HG03521 (cell line): Measurements from ENCODE around the gene SIPA1.
A peak's percentile ranks its signal among the peaks of the same experiment; 100 is the strongest.

Experiments used
- ATAC-seq: cut with Tn5 transposase; IDR thresholded peaks from one replicate; pipeline ENCODE4 v1.9.1; 2021; ENCODE audit warnings: mild to moderate bottlenecking, moderate library complexity; ENCODE audit not compliant: unreplicated experiment

SIPA1 gene

DNA sequence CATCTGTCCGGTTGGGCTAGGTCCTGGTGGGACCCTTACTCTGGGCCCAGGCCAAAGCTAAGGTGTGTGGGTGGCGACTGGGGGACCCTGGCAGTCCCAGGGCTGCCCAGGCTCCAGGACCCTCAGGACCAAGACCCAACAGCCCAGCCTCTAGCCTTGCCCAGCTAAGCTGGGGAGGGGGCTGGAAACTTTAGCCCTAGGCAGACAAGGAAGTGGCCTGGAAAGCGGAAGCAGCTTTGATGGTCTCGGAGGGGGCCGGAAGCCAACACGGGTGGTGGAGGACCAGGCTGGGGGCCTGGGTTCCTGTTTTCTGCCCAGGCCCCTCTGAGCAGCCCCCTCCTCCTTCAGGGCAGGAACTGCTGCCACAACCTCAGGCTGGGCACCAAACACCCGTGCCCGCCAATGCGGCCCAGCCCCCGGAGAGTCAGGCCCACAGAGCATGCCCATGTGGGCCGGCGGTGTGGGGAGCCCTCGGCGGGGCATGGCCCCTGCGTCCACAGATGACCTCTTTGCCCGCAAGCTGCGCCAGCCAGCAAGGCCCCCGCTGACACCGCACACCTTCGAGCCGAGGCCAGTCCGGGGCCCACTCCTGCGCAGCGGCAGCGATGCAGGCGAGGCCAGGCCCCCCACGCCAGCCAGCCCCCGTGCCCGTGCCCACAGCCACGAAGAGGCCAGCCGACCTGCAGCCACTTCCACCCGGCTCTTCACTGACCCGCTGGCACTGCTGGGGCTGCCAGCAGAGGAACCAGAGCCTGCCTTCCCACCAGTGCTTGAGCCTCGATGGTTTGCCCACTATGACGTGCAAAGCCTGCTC, 2.8 kb downstream of the SIPA1 start:
- no peak for ATAC-seq

GRCh38 chr11:65641297-65642013, 3.6 kb downstream of the SIPA1 start:
- ATAC-seq, result no peak

DNA sequence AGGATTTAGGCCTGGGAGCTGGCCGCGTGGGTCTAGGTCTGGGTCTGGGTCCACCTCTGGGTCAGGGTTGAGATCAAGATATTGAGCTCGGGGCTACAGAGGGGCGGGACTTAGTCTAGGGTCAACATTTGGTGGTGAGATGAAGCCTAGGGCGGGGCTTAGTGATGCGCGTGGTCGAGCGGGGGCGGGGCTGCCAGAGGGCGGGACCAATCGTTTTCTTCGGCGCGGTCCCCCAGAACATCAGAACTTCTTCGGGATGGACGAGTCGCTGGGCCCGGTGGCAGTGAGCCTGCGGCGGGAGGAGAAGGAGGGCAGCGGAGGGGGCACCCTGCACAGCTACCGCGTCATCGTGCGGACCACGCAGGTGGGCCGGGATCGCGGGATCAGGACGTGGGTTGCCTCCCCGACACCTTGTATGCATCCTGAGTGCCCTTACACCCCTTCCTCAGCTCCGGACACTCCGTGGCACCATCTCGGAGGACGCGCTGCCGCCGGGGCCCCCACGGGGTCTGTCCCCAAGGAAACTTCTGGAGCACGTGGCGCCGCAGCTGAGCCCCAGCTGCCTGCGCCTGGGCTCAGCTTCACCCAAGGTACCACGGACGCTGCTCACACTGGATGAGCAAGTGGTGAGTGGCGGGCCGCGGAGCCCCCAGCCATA, 4.2 kb downstream of the SIPA1 start:
- no peak for ATAC-seq

DNA sequence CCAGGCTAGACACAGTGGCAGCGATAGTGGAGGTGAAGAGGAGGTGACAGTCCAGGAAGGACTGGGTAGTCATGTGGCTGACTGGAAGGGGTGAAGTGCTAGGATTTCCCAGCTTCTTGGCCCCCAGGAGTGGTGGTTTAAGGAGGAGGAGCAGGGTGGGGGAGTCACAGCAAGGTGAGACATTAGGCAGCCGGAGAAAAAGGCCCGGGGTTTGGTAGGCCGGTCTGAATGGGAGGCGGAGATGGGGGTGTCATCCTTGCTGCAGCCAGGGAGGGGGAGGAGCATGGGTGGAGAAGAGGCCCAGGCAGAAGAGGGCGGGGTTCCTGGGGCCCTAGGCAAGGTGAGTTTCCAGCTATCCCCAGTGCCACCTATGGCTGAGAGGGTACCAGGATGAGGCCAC, 6.1 kb downstream of the SIPA1 start:
- no peak for ATAC-seq

DNA sequence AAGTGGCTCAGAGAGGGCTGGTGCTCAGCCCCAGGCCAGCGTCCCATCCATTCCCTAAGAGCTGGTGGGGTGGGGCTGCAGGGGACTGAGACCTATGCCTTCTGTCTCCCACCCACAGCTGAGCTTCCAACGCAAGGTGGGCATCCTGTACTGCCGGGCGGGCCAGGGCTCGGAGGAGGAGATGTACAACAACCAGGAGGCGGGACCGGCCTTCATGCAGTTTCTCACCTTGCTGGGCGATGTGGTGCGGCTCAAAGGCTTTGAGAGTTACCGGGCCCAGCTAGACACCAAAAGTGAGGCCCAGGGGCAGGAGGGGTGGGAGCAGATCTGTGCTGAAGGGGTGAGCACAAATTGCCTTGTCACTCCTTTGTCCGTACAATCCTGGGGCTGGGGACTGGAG, 6.9 kb downstream of the SIPA1 start:
- ATAC-seq, result no peak

DNA sequence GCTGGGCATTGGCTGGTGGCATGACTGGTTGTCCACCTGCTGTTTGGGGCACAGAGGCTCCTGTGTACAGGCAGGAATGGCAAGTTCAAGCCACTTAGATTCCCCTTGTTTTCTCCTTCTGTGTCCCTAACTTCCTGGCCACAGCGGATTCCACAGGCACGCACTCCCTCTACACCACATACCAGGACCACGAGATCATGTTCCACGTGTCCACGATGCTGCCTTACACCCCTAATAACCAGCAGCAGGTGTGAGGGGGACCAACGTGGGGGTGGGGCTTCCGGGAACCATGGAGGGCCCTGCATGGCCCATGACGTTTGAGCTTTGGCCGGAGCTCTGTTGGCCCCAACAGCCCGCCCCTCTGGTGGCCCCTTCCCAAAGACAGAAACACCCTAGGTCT, 7.8 kb downstream of the SIPA1 start:
- no peak for ATAC-seq

DNA sequence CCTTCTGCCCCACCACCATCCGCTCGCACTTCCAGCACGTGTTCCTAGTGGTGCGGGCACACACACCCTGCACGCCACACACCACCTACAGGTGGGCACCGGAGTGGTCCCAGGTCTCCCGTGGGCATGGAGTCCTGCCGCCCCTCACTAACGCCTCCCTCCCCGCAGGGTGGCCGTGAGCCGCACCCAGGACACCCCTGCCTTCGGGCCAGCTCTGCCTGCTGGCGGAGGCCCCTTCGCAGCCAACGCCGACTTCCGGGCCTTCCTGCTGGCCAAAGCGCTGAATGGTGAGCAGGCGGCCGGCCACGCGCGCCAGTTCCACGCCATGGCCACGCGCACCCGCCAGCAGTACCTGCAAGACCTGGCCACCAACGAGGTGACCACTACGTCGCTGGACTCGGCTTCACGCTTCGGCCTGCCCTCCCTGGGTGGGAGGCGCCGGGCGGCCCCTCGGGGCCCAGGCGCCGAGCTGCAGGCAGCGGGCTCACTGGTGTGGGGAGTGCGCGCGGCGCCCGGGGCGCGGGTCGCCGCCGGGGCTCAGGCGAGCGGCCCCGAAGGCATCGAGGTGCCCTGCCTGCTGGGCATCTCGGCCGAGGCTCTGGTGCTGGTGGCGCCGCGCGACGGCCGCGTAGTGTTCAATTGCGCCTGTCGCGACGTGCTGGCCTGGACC, 8.5 kb downstream of the SIPA1 start:
- ATAC-seq, result no peak

DNA sequence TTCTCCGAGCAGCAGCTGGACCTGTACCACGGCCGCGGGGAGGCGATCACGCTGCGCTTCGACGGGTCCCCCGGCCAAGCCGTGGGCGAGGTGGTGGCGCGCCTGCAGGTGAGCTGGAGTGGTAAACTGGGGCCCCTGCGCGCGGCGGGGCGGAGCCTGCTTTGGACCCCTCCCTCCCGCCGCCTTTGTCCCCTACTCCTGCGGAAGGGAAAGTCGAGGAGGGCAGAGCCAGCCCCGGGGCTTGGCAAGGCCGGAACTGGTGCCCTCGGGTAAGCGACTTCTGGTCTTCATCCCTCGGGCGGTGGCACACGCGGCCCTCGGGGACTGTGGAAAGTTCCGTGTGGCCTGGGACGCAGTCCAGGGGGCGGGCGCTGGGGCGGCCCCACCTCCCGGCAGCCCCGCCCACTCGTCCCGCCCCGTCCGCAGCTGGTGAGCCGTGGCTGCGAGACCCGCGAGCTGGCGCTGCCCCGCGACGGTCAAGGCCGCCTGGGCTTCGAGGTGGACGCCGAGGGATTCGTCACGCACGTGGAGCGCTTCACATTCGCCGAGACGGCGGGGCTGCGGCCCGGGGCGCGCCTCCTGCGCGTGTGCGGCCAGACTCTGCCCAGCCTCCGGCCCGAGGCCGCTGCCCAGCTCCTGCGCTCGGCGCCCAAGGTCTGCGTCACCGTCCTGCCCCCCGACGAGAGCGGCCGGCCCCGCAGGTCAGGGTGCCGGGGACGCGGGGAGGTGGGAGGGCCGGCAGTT, 9.2 kb downstream of the SIPA1 start:
- ATAC-seq, result no peak

DNA sequence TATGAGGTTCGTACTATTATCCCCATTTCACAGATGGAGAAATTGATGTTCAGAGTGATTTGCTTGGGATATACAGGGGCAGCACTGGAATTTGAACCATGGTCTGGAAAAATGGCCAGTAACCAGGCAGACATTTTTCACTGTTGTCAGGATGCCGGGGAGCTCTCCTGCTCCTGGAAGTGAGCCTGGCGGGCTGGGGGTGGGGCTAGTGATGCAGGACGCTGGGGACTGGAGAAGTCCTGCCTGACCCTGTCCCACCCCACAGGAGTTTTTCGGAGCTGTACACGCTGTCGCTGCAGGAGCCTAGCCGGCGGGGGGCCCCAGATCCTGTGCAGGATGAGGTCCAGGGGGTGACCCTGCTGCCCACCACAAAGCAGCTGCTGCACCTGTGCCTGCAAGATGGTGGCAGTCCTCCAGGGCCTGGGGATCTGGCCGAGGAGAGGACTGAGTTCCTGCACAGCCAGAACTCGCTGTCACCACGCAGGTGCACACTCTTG, 11.1 kb downstream of the SIPA1 start:
- ATAC-seq, result no peak

DNA sequence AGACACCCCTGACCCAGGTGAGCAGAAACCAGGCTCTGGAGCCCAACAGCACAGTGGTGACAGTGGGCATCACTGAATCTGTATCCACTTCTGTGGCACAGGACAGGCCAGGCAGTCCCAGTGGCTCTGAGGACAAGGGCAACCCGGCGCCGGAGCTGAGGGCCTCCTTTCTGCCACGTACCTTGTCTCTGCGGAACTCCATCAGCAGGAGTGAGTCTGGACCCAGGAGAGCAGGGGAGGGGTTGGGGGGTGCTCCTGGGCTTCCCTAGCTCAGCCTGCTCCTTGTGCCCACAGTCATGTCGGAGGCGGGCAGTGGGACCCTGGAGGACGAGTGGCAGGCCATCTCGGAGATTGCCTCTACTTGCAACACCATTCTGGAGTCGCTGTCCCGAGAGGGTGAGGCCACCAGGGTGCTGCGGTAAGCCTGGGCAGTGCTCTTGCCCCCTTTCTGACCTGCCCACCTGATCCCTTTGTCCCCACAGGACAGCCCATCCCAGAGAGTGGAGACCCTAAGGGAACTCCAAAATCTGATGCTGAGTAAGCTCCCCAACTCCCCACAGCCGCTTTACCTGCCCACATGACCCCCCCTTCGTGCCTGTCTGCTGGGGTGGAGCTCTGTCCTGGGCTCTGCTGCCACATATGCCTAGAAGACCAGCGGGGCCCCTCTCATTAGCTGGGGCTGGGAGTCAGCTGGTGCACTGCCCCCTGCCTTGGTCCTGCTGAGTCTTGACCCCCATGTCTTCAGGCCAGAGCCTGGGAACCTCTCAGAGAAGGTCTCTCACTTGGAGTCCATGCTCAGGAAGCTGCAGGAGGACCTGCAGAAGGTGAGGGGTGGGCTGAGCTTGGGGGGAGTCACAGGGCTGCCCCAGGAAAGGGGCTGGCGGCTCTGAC, 12.0 kb downstream of the SIPA1 start:
- no peak for ATAC-seq

GRCh38 chr11:65650547-65651338, 12.8 kb downstream of the SIPA1 start:
- no peak for ATAC-seq

- no peak for ATAC-seq
Measured at GRCh38 chr11:65651339-65651588, 13.4 kb downstream of the SIPA1 start.

DNA sequence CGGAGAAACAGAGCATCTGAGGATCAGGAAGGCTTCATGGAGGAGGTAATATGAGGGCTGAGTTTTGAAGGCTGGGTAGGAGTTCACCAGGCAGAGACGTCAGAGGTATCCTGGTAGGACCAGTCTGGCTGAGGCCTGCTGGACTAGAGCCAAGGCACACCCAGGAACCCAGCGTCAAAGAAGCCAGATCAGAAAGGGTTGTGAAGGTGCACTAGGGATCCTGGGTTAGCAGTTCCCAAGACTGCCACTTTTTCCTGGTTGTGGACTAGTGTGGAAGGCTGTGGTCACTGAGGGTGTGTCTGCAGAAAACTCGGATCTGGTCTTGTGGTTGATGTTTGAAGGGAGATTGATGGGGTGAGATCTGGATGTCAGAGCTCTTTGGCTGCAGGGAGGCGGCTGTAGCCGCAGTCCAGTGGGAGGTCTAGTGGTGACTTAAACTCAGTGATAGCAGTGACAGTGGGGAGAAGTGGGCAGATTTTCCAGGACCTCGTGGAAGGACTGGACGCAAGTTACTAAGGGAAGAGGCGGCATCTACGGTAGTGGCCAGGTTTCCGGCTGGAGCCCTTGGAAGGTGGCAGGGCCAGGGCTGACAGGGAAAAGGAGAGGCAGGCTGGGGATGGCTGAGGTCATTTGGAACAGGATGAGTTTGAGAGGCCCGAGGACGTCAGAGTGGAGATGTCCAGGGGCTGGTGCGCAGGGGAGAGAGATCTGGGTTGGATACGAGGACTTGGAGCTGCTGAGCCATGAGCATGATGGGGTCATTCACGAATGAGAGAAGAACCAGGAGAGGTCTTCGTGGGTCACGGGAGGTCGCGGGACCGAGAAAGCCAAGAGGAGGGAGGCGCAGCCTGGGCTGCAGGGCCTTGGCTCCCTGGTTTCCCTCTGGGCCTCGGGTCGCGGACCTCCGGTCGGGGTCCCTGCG, 13.9 kb downstream of the SIPA1 start:
- ATAC-seq, result no peak

- ATAC-seq, result peak; percentile 76
Measured at GRCh38 chr11:65652511-65653228, 14.8 kb downstream of the SIPA1 start.

DNA sequence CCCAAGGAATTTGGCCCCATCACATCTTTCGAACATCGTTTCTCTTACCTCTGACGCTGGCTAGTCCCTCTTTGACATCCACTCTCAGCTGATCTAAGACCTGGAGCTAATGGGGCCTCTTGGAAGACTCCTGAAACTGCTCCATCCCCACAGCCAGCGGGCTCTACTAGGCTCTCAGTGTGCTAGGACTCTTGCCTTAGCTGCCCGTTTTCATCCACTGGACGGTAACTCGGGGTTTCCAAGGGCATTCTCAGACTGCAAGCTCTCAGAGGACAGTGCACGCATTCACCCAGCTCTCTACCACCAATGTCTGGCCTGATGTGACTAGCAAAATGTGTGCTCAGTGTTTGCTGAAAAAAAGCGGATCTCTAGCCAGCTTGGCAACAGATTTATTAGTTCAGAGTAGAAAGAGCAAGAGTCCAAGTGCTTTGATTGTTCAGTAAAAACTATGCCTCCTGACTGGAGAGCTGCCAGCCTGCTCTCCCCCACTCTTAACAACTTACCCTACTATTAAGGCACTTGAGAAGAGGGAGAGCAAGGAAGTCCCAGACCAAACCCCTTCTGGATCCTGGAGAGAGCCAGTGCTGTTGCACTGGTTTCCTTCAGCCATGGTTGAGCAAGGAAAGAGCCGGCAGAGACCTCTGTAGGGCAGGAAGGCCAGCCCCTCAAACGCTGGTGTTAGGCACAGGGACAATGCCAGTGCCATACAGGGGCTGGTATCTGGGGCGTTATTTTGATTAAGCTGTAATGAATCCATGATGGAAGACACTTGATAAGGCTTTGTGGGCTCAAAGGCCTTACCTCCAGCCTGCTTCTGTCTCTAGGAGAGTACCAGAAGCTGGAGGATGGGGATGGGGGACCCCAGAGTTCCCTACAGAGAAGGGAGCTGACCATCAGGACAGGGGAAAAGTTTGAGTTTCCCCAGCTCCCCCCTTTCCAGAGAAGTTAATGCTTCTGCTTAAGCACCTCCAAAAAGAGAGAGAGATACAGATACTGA, 15.6 kb downstream of the SIPA1 start:
- ATAC-seq, result no peak
